Esophagus muscularis mucosa (tissue), 4 donors: Measurements from ENCODE around the gene AKT2. TPM values are rescaled to one million over a fixed set of nuclear protein-coding genes. Genes with fewer than 3 reads are reported as not detected.
"Not testable (repeated sequence)": the region's sequence is repeated elsewhere in the genome, so short reads cannot be mapped to it uniquely, and the experiment has no call there.

Experiments
- DNase-seq: peaks from one replicate; pipeline ENCODE4 v3.0.0-alpha.2; 2017; ENCODE audit errors: extremely low spot score
- H3K27ac ChIP-seq, 4 donors: fragments of 200-600 bp; sonication (generic); replicated peaks in 1 of 4; 1 replicate in 3 of 4; 2 replicates in 1 of 4; pipeline ENCODE4 v1.5.1; 2016 to 2019; ENCODE audit warnings: mild to moderate bottlenecking in 1 of 4
- H3K27me3 ChIP-seq, 4 donors: fragments of 200-600 bp; sonication (generic); one replicate each; pipeline versions ENCODE4 v1.5.1 to v1.6.0; 2016 to 2019
- H3K36me3 ChIP-seq, 4 donors: fragments of 200-600 bp; sonication (generic); one replicate each; pipeline ENCODE4 v1.5.1; 2016 to 2019
- H3K4me1 ChIP-seq, 4 donors: fragments of 200-600 bp; sonication (generic); one replicate each; pipeline ENCODE4 v1.5.1; 2016 to 2019
- H3K4me3 ChIP-seq, 4 donors: fragments of 200-600 bp; sonication (generic); 1 replicate in 2 of 4; 2 replicates in 2 of 4; pipeline ENCODE4 v1.5.1; 2016 to 2019; ENCODE audit warnings: mild to moderate bottlenecking in 4 of 4, moderate library complexity in 1 of 4
- H3K9me3 ChIP-seq, 4 donors: fragments of 200-600 bp; sonication (generic); 1 replicate in 3 of 4; 2 replicates in 1 of 4; pipeline ENCODE4 v1.5.1; 2016 to 2019
- EP300 ChIP-seq: sonication (generic); formaldehyde crosslinking; IDR thresholded peaks from one replicate; pipeline ENCODE4 v1.6.1; 2017; ENCODE audit warnings: antibody characterized with exemption
- POLR2A ChIP-seq: fragments of 450-650 bp; IDR thresholded peaks from one replicate; pipeline ENCODE4 v1.6.1; 2017; ENCODE audit warnings: antibody characterized with exemption, moderate library complexity, mild to moderate bottlenecking, low read depth
- POLR2AphosphoS5 ChIP-seq, 2 donors: sonication (generic); formaldehyde crosslinking; IDR thresholded peaks; one replicate each; pipeline ENCODE4 v1.6.1; 2017; ENCODE audit warnings: antibody characterized with exemption in 2 of 2
- WGBS: methylation state at CpG from one replicate; pipeline ENCODE4 v1.1.5; 2018; 5-methylcytosine and 5-hydroxymethylcytosine counted together
- intact Hi-C: fragments of 100-400 bp; cut with DNase I; formaldehyde crosslinking; loops from one replicate; pipeline ENCODE4 v1.15.1; 2023
- total RNA-seq, 4 donors: library from RNA; depleted of rRNA; stranded (reverse); fragments of >200 nt; gene quantifications; one replicate each; pipeline versions ENCODE4 v1.1.0 to v1.2.1, GENCODE V29; 2016
- TF ChIP-seq, protein P1 (sequence below), 3 experiments: fragments of 200-600 bp in 2 of 3; fragments of 450-650 bp in 1 of 3; sonication (generic) in 2 of 3; IDR thresholded peaks; one replicate each; pipeline ENCODE4 v1.5.1; 2017 to 2019; ENCODE audit warnings: antibody characterized with exemption in 3 of 3, mild to moderate bottlenecking in 2 of 3, moderate library complexity in 1 of 3

AKT2 gene
- 10 to 100 TPM; 53.3 to 82.1 (median 64.0) TPM for total RNA-seq

DNA sequence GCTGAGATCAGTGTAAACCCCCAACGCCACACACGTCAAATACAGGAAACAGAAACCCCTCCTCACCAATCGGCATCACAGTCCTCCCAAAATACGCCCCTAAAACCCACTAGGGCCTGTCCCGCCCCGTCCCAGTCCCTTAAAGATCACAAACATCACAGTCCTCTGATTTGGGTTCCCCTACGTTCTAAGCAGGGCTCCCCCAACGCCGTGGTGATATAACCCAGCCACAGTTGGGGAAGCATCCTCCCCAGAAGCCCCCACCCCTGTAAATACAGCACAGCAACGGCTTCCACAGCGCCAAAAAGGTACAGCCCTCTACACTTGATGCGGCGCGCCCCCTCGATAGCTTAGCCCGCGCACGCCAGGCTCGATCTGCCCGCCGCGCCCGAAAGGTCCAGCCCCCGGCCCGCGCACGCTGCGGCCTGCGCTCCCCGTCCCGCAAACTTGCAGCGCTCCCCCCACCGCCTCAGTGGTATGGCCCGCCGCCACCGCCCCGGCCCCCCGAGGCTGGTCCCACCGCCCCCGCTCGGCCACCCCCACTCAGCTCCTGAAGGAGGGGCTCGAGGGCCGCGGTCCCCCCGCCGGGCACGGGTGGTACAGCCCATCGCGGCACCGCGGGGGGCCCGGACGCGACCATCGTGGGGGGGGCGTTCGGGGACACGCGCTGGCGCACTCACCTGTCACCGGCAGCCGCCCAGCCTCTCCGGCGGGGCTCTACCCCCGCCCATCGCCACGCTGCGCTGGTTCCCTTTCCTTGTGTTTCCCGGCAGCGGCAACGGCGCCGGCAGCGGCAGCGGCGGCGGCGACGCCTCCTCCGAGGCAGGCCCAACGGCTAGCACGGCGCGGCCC is at the start of gene AKT2:
AKT2 (minus strand) TSS at position 845 of the 852 bp plus-strand sequence. CDS start 20,078 bp downstream, outside the sequence.
- H3K27me3 ChIP-seq, result no peaks in the 10 kb centered on the region
- H3K4me3 ChIP-seq, result peak within 1 kb of the TSS; percentile 73 to 98 (median 85)
- 2% methylated on average over 20 of the region's 84 CpGs for WGBS
- peak within 1 kb of the TSS; percentile 95 to 97 (median 96) for H3K27ac ChIP-seq
- TF ChIP-seq, protein P1, sequence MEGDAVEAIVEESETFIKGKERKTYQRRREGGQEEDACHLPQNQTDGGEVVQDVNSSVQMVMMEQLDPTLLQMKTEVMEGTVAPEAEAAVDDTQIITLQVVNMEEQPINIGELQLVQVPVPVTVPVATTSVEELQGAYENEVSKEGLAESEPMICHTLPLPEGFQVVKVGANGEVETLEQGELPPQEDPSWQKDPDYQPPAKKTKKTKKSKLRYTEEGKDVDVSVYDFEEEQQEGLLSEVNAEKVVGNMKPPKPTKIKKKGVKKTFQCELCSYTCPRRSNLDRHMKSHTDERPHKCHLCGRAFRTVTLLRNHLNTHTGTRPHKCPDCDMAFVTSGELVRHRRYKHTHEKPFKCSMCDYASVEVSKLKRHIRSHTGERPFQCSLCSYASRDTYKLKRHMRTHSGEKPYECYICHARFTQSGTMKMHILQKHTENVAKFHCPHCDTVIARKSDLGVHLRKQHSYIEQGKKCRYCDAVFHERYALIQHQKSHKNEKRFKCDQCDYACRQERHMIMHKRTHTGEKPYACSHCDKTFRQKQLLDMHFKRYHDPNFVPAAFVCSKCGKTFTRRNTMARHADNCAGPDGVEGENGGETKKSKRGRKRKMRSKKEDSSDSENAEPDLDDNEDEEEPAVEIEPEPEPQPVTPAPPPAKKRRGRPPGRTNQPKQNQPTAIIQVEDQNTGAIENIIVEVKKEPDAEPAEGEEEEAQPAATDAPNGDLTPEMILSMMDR (IDR thresholded peaks at IDR 0.05), result no peak
- TF ChIP-seq EP300, result no peak
- no peak for TF ChIP-seq POLR2A
- TF ChIP-seq POLR2AphosphoS5 (IDR thresholded peaks at IDR 0.05), result no peak
- DNase-seq, result no peak
- H3K4me1 ChIP-seq, result peaks cover 43 to 59% (median 56%) of the 10 kb centered on the region in 4 donors
- H3K9me3 ChIP-seq, result no peaks in the 10 kb centered on the region
- intact Hi-C loops, result no loop called here
- H3K36me3 ChIP-seq, result no peaks in the 10 kb centered on the region

DNA sequence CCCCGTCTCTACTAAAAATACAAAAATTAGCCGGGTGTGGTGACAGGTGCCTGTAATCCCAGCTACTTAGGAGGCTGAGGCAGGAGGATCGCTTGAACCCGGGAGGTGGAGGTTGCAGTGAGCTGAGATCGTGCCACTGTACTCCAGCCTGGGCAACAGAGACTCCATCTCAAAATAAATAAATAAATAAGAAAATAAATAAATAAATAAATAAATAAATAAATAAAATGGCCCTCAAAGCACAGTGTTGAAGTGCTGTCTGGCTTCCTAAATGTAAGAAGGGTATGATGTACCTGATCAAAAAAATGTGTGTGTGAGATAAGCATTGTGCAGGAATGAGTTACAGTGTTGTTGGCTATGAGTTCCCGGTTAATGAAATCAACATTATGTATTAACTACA is 47.9 kb upstream of the AKT2 start:
- 89% methylated on average over 6 of the region's 6 CpGs for WGBS
- H3K9me3 ChIP-seq, DNase-seq, H3K4me1 ChIP-seq, intact Hi-C loops, H3K27me3 ChIP-seq, H3K4me3 ChIP-seq, H3K27ac ChIP-seq: not testable (repeated sequence)
- peaks cover 48 to 81% (median 79%) of the 10 kb centered on the region in 4 donors for H3K36me3 ChIP-seq

DNA sequence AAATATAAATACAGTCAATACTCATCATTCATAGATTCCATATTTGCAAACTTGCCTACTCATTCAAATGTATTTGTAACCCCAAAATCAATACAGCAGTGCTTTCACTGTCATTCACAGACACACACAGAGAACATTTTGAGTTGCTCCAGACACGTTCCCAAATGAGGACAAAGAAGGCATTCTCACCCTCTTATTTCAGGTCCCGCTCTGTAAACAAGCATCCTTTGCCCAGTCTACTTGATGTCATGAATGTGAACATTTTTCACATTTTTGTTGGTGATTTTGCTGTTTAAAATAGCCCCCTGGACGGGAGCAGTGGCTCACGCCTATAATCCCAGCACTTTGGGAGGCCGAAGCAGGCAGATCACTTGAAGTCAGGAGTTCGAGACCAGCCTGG is 47.5 kb upstream of the AKT2 start:
- H3K27me3 ChIP-seq, result no peaks in the 10 kb centered on the region
- no peak overlapping the region for H3K27ac ChIP-seq
- TF ChIP-seq EP300, result no peak
- TF ChIP-seq, protein P1 (IDR thresholded peaks at IDR 0.05), result no peak
- no peak for TF ChIP-seq POLR2AphosphoS5 (IDR thresholded peaks at IDR 0.05)
- no peak for TF ChIP-seq POLR2A
- no peaks in the 10 kb centered on the region for H3K9me3 ChIP-seq
- intact Hi-C loops, result no loop called here
- H3K4me1 ChIP-seq, result no peaks in the 10 kb centered on the region
- peaks cover 52 to 85% (median 83%) of the 10 kb centered on the region in 4 donors for H3K36me3 ChIP-seq
- no peak for DNase-seq
- 92% methylated on average over 6 of the region's 6 CpGs for WGBS
- no peak overlapping the region for H3K4me3 ChIP-seq

DNA sequence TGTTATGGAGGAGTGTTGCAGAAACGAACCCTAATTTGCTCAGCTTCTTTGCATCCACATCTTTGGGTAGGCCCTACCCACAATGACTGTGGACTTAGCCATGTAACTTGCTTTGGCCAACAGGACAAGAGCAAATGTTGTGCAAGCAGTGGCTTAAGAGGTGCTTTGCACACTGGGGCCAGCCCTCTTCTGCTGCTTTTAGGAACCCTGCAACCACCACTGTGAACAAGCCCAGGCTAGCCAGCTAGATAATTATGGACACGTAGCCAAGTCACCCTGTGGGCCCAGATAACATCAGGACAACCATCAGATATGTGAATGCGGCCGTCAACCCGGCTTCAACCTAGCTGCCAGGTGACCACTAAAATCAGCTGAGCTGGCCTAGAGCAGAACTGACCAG is 45.9 kb upstream of the AKT2 start:
- WGBS, result 96% methylated on average over 5 of the region's 5 CpGs
- intact Hi-C loops, result no loop called here
- Histone ChIP-seq H3K27ac (no peak overlapping the region), H3K27me3 (no peaks in the 10 kb centered on the region), H3K36me3 (peaks cover 62 to 99% (median 96%) of the 10 kb centered on the region in 4 donors), H3K4me3 (no peak overlapping the region), H3K4me1 (no peaks in the 10 kb centered on the region), H3K9me3 (no peaks in the 10 kb centered on the region)
- DNase-seq, result no peak
- TF ChIP-seq, protein P1 (IDR thresholded peaks at IDR 0.05), result no peak
- no peak for TF ChIP-seq EP300
- TF ChIP-seq POLR2A, result no peak
- no peak for TF ChIP-seq POLR2AphosphoS5 (IDR thresholded peaks at IDR 0.05)

DNA sequence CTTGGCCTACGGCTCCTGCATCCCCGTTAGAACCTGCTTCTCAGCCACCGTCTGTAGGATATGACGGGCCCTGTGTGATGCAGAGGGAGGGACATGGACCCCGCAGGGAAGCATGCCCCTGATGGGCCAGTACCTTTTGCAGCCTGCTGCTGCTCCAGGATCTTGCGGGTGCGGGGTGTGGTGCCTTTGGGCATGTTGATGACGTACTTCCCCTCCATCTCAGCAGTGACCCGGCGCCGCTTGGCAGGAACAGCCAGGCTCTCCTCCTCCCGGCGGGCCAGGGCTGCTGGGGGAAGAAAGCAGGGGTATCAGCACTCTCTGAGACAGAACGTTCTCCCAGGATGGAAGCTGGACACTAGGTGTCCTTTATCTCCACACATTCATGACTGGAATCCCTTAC is 41.1 kb upstream of the AKT2 start:
- Histone ChIP-seq H3K36me3 (peaks cover 79 to 100% (median 97%) of the 10 kb centered on the region in 4 donors), H3K27me3 (no peaks in the 10 kb centered on the region), H3K27ac (no peak overlapping the region), H3K4me1 (no peaks in the 10 kb centered on the region), H3K4me3 (no peak overlapping the region), H3K9me3 (no peaks in the 10 kb centered on the region)
- DNase-seq, result no peak
- 95% methylated on average over 12 of the region's 14 CpGs for WGBS
- TF ChIP-seq, protein P1 (IDR thresholded peaks at IDR 0.05), result no peak
- no peak for TF ChIP-seq POLR2AphosphoS5 (IDR thresholded peaks at IDR 0.05)
- no peak for TF ChIP-seq POLR2A
- no peak for TF ChIP-seq EP300
- intact Hi-C loops, result no loop called here
